ENCODE measurements around the gene CENPA. TPM values are rescaled to one million over a fixed set of nuclear protein-coding genes. Genes with fewer than 3 reads are reported as not detected.

CENPA gene
- polyA plus RNA-seq, 2 donors = 3.6 to 5.4 TPM

DNA sequence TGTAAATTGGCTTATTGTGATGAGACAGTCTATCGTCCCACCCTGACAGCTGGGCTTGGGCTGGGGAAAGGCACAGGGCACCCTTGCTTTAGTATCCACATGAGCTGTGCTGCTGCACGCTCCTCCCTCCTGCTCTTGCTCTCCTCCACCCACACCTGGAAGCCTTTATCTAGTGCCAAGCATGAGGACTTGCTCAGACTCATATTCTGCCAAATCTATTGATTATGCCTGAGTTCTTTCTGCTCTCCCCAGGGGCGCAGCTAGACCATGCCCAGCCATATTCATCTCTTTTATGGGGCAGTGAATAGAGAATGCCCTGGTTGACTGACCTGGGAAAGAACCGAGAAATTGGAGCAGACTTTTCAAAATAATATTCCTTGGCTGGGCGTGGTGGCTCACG lies 33.1 kb downstream of the CENPA start:
- no peaks in the 10 kb centered on the region for H3K27me3 ChIP-seq (ENCODE audit: control insufficient read depth in 1 of 2, insufficient read depth in 2 of 2, low read length in 2 of 2)
- H3K36me3 ChIP-seq (ENCODE audit: control insufficient read depth in 2 of 2, insufficient read depth in 2 of 2, low read length in 1 of 2) = no peaks in the 10 kb centered on the region
- 49 to 60% methylated on average over 6 of the region's 6 CpGs for WGBS, 2 donors
- H3K9me3 ChIP-seq (ENCODE audit: control insufficient read depth in 2 of 2, insufficient read depth in 1 of 2, low read depth in 1 of 2, low read length in 1 of 2) = no peaks in the 10 kb centered on the region
- H3K4me1 ChIP-seq (ENCODE audit: control insufficient read depth in 2 of 2, insufficient read depth in 2 of 2, low read length in 1 of 2) = no peaks in the 10 kb centered on the region
- H3K4me3 ChIP-seq (ENCODE audit: low read depth in 1 of 2, low read length in 2 of 2) = no peak overlapping the region
- no peak overlapping the region for H3K27ac ChIP-seq (ENCODE audit: low read depth in 2 of 2, low read length in 1 of 2)

DNA sequence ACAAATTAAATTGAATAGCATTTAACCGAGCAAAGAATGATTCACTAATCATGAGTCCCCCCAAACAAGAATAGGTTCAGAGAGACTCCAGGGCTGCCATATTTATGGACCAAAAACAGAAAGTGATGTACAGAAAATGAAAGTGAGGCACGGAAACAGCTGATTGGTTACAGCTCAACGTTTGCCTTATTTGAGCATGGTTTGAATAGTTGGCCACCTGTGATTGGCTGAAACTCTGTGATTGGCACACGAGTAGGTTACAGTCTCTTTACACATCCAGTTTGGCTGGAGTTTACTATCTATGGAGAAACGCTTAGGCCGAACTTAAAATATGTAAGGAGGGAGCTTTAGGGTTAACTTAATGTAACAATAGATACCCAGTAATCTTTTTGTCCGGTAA lies 35.1 kb downstream of the CENPA start:
- Histone ChIP-seq H3K9me3 (ENCODE audit: control insufficient read depth in 2 of 2, insufficient read depth in 1 of 2, low read depth in 1 of 2, low read length in 1 of 2) (no peaks in the 10 kb centered on the region), H3K4me3 (ENCODE audit: low read depth in 1 of 2, low read length in 2 of 2) (no peak overlapping the region), H3K27me3 (ENCODE audit: control insufficient read depth in 1 of 2, insufficient read depth in 2 of 2, low read length in 2 of 2) (no peaks in the 10 kb centered on the region), H3K36me3 (ENCODE audit: control insufficient read depth in 2 of 2, insufficient read depth in 2 of 2, low read length in 1 of 2) (no peaks in the 10 kb centered on the region), H3K27ac (ENCODE audit: low read depth in 2 of 2, low read length in 1 of 2) (no peak overlapping the region), H3K4me1 (ENCODE audit: control insufficient read depth in 2 of 2, insufficient read depth in 2 of 2, low read length in 1 of 2) (no peaks in the 10 kb centered on the region)
- WGBS, 2 donors = 83 to 84% methylated on average over 7 of the region's 7 CpGs

DNA sequence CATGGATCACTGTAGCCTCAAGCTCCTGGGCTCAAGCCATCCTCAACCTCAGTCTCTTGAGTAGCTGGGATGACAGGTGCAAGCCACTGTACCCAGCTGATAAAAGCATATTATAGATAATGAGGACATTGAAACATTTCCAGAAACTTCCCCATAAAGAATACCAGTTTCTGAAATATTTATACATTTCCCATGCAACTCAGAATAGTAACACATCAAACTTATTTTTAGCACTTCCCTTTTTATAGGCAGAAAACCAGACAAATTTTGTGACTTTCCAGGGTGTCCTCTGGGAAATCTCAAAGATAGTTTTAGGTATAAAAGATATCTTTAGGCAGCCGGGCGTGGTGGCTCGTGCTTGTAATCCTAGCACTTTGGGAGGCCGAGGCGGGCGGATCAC lies 37.0 kb downstream of the CENPA start:
- 84 to 90% methylated on average over 6 of the region's 6 CpGs for WGBS, 2 donors
- no peaks in the 10 kb centered on the region for H3K36me3 ChIP-seq (ENCODE audit: control insufficient read depth in 2 of 2, insufficient read depth in 2 of 2, low read length in 1 of 2)

DNA sequence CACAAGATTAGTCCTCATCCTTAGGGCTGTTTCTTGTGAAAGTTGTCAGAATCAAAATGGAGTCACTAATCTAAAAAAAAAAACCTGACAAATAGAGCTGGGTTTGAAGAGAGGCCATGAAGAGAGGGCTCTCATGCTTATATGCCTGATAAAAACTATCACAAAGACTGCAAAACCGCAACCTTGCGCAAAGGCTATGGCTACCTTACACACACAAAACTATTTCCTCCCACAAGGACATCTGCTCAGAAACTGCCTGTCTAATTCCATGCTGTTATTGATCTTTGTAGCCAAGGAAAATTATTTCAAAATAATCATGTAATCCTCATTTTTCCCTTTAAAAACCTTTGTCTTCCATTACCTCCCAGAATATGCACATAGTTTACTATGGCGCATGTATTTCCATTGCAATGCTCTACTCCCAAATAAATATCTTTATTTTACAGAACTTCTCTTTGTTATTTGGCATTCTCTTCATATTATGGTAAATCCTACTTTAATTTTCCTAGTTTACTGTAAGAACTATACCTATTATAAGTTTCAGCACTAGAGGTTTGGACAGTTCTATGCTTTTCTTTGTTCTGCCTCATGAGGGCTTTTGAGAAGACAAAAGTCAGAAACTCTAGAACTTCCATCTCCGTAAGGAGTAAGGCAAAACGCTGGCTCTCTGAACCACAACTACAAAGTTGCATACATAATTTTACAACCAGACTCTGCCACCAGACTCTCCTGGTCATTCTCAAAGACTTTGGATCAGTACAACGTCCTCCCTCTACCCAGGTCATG lies 52.5 kb downstream of the CENPA start:
- 54 to 57% methylated on average over 6 of the region's 6 CpGs for WGBS, 2 donors
- no peaks in the 10 kb centered on the region for H3K36me3 ChIP-seq (ENCODE audit: control insufficient read depth in 2 of 2, insufficient read depth in 2 of 2, low read length in 1 of 2)
- H3K4me3 ChIP-seq (ENCODE audit: low read depth in 1 of 2, low read length in 2 of 2) = no peak overlapping the region
- H3K9me3 ChIP-seq (ENCODE audit: control insufficient read depth in 2 of 2, insufficient read depth in 1 of 2, low read depth in 1 of 2, low read length in 1 of 2) = no peaks in the 10 kb centered on the region
- no peak overlapping the region for H3K27ac ChIP-seq (ENCODE audit: low read depth in 2 of 2, low read length in 1 of 2)
- H3K4me1 ChIP-seq (ENCODE audit: control insufficient read depth in 2 of 2, insufficient read depth in 2 of 2, low read length in 1 of 2) = no peaks in the 10 kb centered on the region
- H3K27me3 ChIP-seq (ENCODE audit: control insufficient read depth in 1 of 2, insufficient read depth in 2 of 2, low read length in 2 of 2) = peaks cover 0 to 2% of the 10 kb centered on the region in 2 donors

More for the DNA sequence above, 37.0 kb downstream of the CENPA start:
- Histone ChIP-seq H3K27ac (ENCODE audit: low read depth in 2 of 2, low read length in 1 of 2) (no peak overlapping the region), H3K27me3 (ENCODE audit: control insufficient read depth in 1 of 2, insufficient read depth in 2 of 2, low read length in 2 of 2) (no peaks in the 10 kb centered on the region), H3K4me1 (ENCODE audit: control insufficient read depth in 2 of 2, insufficient read depth in 2 of 2, low read length in 1 of 2) (no peaks in the 10 kb centered on the region), H3K4me3 (ENCODE audit: low read depth in 1 of 2, low read length in 2 of 2) (no peak overlapping the region), H3K9me3 (ENCODE audit: control insufficient read depth in 2 of 2, insufficient read depth in 1 of 2, low read depth in 1 of 2, low read length in 1 of 2) (no peaks in the 10 kb centered on the region)

DNA sequence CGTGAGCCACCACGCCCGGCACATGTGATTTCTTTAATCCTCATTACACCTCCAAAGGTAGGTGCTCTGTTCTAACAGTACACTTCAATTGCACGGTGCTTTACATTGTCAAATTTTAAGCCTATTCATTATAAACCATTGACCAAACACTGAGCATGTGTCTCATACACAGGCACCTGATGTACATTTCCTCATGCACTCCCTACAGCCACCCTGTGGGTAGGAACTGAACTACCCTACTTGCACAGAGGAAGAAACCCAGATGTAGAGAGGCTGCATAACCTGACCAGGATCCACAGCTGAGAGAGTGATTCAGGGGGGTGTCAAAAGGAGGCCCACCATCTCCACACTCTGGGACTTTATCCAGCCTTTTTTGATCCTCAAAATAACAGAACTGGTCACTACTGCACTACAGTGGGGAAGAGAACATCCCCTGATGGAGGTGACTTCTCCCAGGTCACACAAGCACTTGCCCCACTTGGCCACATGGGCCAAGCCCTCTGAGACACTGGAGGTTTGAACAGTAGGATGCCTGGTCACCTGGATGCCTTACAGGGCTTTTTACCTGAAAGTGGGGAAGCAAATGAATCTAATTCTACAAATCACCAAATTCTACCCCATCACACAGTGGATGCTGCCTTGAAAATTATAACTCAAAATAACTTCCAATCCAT lies 55.2 kb downstream of the CENPA start:
- WGBS, 2 donors = 56 to 62% methylated on average over 4 of the region's 4 CpGs
- no peak overlapping the region for H3K4me3 ChIP-seq (ENCODE audit: low read depth in 1 of 2, low read length in 2 of 2)

DNA sequence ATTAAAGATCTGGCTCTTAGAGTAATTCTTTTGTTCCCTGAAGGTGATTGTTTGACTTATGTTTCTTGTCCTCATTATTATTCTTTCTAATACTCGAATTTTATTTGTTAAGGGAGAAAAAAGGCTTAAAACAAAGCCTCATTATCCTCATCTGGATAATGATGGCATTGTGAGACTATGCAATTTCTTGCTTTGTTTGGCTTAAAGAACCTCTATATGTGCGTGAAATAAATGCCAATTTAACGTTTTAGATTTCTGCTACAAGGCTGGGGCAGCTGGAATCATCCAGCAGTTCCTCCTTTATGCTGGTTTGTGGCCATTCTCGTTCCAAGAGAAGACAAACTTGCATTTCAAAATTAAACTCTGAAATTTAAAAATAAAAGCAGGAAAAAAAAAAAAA lies 57.2 kb downstream of the CENPA start:
- Histone ChIP-seq H3K4me3 (ENCODE audit: low read depth in 1 of 2, low read length in 2 of 2) (no peak overlapping the region), H3K36me3 (ENCODE audit: control insufficient read depth in 2 of 2, insufficient read depth in 2 of 2, low read length in 1 of 2) (no peaks in the 10 kb centered on the region), H3K27me3 (ENCODE audit: control insufficient read depth in 1 of 2, insufficient read depth in 2 of 2, low read length in 2 of 2) (peaks cover 0 to 15% of the 10 kb centered on the region in 2 donors), H3K4me1 (ENCODE audit: control insufficient read depth in 2 of 2, insufficient read depth in 2 of 2, low read length in 1 of 2) (peaks cover 0 to 7% of the 10 kb centered on the region in 2 donors), H3K9me3 (ENCODE audit: control insufficient read depth in 2 of 2, insufficient read depth in 1 of 2, low read depth in 1 of 2, low read length in 1 of 2) (no peaks in the 10 kb centered on the region), H3K27ac (ENCODE audit: low read depth in 2 of 2, low read length in 1 of 2) (no peak overlapping the region)
- 46 to 52% methylated on average over 4 of the region's 4 CpGs for WGBS, 2 donors

More for the DNA sequence above, 55.2 kb downstream of the CENPA start:
- no peaks in the 10 kb centered on the region for H3K36me3 ChIP-seq (ENCODE audit: control insufficient read depth in 2 of 2, insufficient read depth in 2 of 2, low read length in 1 of 2)
- H3K9me3 ChIP-seq (ENCODE audit: control insufficient read depth in 2 of 2, insufficient read depth in 1 of 2, low read depth in 1 of 2, low read length in 1 of 2) = no peaks in the 10 kb centered on the region
- no peaks in the 10 kb centered on the region for H3K4me1 ChIP-seq (ENCODE audit: control insufficient read depth in 2 of 2, insufficient read depth in 2 of 2, low read length in 1 of 2)
- H3K27me3 ChIP-seq (ENCODE audit: control insufficient read depth in 1 of 2, insufficient read depth in 2 of 2, low read length in 2 of 2) = peaks cover 0 to 2% of the 10 kb centered on the region in 2 donors
- H3K27ac ChIP-seq (ENCODE audit: low read depth in 2 of 2, low read length in 1 of 2) = no peak overlapping the region

Other genes starting within 250 kb of the CENPA start
- gene CIB4, start 144.7 kb upstream of the CENPA start, polyA plus RNA-seq = not detected
- under 1 TPM; 0.16 to 0.76 TPM for gene KCNK3, start 93.3 kb upstream of the CENPA start, polyA plus RNA-seq
- gene SLC35F6, start 21.8 kb upstream of the CENPA start, polyA plus RNA-seq = 10 to 100 TPM; 17.0 to 18.3 TPM
- not detected for gene DPYSL5, start 62.1 kb downstream of the CENPA start, polyA plus RNA-seq
- gene MAPRE3, start 184.6 kb downstream of the CENPA start, polyA plus RNA-seq = 10 to 100 TPM in 1 of 2 donors, 1 to 10 TPM in 1; 7.4 to 13.4 TPM
- gene TMEM214, start 246.9 kb downstream of the CENPA start, polyA plus RNA-seq = 10 to 100 TPM; 29.0 to 35.2 TPM

Data from esophagus (tissue), 2 donors.